ENCODE data around the gene KIF18A. TPM values are rescaled to one million over a fixed set of nuclear protein-coding genes. Genes with fewer than 3 reads are reported as not detected.

The KIF18A gene
- total and polyA plus RNA-seq, 2 of the 8 experiments (the other 6 are each of a cell fraction or from before 2014, with no cell fraction given), result 4.0 to 23.3 TPM

DNA sequence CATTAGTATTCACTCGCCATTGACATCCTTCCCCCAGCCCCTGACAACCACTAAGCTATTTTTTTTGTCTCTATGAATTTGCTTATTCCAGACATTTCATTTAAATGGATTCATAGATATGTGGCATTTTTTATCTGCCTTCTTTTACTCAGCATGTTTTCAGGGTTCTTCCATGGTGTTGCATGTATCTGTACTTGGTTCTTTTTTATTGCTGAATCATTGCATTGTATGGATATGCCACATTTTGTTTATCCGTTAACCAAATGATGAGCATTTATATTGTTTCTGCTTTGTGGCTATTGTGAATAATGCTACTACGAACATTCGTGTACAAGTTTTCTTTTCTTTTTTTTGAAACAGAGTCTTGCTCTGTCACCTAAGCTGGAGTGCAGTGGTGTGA is 6.2 kb upstream of the KIF18A start:
- Histone ChIP-seq H2BK15ac (ENCODE audit: low read length) (no peak overlapping the region), H3K27ac (ENCODE audit: low read depth, low read length) (no peak overlapping the region), H3K79me2 (ENCODE audit: control insufficient read depth in 1 of 2, insufficient read depth in 2 of 2, low read length in 2 of 2) (peaks cover 0 to 33% of the 10 kb centered on the region in 2 experiments; a peak in 2 of 4 replicates), H4K5ac (ENCODE audit: insufficient read length, low read depth, low read length) (no peak overlapping the region), H3K23me2 (ENCODE audit: low read depth, low read length) (no peaks in the 10 kb centered on the region), H2BK12ac (ENCODE audit: low read depth, low read length) (no peak overlapping the region), H3K27me3 (replicated peaks in 1 of 4; ENCODE audit: control insufficient read depth in 3 of 4, extremely low read depth in 1 of 4, insufficient read depth in 3 of 4, low read length in 3 of 4) (no peaks in the 10 kb centered on the region), H3K23ac (ENCODE audit: insufficient read length) (no peak overlapping the region), H2AFZ (ENCODE audit: low read length) (no peak overlapping the region), H2BK120ac (replicated peaks; ENCODE audit: low read depth, low read length) (no peak overlapping the region), H3K4me3 (ENCODE audit: extremely low read depth in 1 of 4, insufficient read depth in 2 of 4, low read depth in 3 of 4, low read length in 4 of 4) (no peak overlapping the region), H3K36me3 (ENCODE audit: control insufficient read depth in 2 of 4, insufficient read depth in 4 of 4, low read length in 3 of 4) (no peaks in the 10 kb centered on the region; a peak in 1 of 8 replicates), H3K14ac (ENCODE audit: insufficient read length) (no peak overlapping the region), H3K4me1 (replicated peaks in 1 of 4; ENCODE audit: control insufficient read depth in 3 of 4, insufficient read depth in 4 of 4, low read length in 3 of 4) (peaks cover 0 to under 1% (median 0%) of the 10 kb centered on the region in 4 experiments; a peak in 1 of 7 replicates), H4K91ac (replicated peaks; ENCODE audit: insufficient read length, low read length) (no peak overlapping the region), H3K4ac (replicated peaks; ENCODE audit: insufficient read length, low read depth, low read length) (no peak overlapping the region), H3K4me2 (ENCODE audit: insufficient read depth in 1 of 2, low read depth in 2 of 2, low read length in 2 of 2) (no peak overlapping the region), H4K20me1 (replicated peaks in 1 of 2; ENCODE audit: control insufficient read depth in 1 of 2, insufficient read depth in 2 of 2, low read length in 2 of 2) (no peaks in the 10 kb centered on the region), H3K18ac (ENCODE audit: extremely low read depth, low read length) (no peak overlapping the region), H2BK5ac (ENCODE audit: low read depth, low read length) (no peak overlapping the region), H3K56ac (replicated peaks; ENCODE audit: insufficient read length, low read depth, low read length) (no peak overlapping the region), H4K8ac (ENCODE audit: extremely low read depth, insufficient read depth, low read length) (no peak overlapping the region), H3K9me3 (ENCODE audit: insufficient read depth in 2 of 2, low read depth in 1 of 2, low read length in 1 of 2) (no peaks in the 10 kb centered on the region), H3K9ac (replicated peaks in 1 of 4; ENCODE audit: extremely low read depth in 1 of 4, low read depth in 3 of 4, low read length in 3 of 4) (no peak overlapping the region), H3K79me1 (ENCODE audit: low read depth, low read length) (no peaks in the 10 kb centered on the region; the same call in 1 of the 2 replicates), H2AK5ac (ENCODE audit: low read depth, low read length) (no peak overlapping the region), H2BK20ac (ENCODE audit: low read length) (no peak overlapping the region)
- DNase-seq (ENCODE audit: low read depth in 1 of 2, low spot score in 2 of 2), result no peak
- FAIRE-seq, result no peak
- POLR2A ChIA-PET (ENCODE audit: partially characterized antibody), result no interaction called here
- CTCF ChIA-PET (ENCODE audit: partially characterized antibody), result interaction anchor here (1.1 kb wide), 1 partner anchor 417 kb away, joined by 3 read pairs; no protein-coding TSS in a partner anchor
- 97% methylated on average over 4 of the region's 4 CpGs; no CpG with 5 or more reads in 1 of the 2 experiments for WGBS, 2 experiments (ENCODE audit: extremely low coverage in 1 of 2, insufficient coverage in 1 of 2, insufficient read length in 1 of 2, insufficient replicate concordance in 2 of 2, low coverage in 1 of 2, low lambda C conversion rate in 2 of 2, missing lambda C conversion rate in 1 of 2)
- TF ChIP-seq NANOG (IDR thresholded peaks at IDR 0.05; ENCODE audit: insufficient read depth, low read depth, low read length, poor library complexity, severe bottlenecking) (no peak), CREB1 (IDR thresholded peaks at IDR 0.05) (no peak), GABPA (IDR thresholded peaks at IDR 0.05; ENCODE audit: borderline replicate concordance, insufficient read depth, low read length) (no peak), TCF12 (IDR thresholded peaks at IDR 0.05; ENCODE audit: low read depth, low read length) (no peak)
